Measurements from ENCODE around the gene THSD4.
"Not testable (repeated sequence)": the region's sequence is repeated elsewhere in the genome, so short reads cannot be mapped to it uniquely, and the experiment has no call there.

THSD4 gene

DNA sequence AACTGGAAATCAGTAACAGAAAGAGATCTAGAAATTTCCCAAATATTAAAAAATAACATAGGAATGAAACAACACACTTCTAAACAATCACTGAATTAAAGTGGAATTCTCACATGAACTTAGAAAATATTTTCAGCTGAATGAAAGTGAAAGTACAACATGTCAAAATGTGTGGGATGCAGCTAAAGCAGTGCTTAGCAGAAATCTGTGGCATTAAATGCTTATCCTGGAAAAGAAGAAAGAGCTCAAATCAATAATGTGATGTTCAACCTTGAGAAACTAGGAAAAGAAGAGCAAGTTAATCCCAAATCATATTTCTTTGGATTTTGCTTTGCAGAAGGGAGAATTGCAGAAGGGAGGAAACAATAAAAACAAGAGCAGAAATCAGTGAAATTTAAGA lies 596.9 kb downstream of the THSD4 start:
- no peak for DNase-seq

DNA sequence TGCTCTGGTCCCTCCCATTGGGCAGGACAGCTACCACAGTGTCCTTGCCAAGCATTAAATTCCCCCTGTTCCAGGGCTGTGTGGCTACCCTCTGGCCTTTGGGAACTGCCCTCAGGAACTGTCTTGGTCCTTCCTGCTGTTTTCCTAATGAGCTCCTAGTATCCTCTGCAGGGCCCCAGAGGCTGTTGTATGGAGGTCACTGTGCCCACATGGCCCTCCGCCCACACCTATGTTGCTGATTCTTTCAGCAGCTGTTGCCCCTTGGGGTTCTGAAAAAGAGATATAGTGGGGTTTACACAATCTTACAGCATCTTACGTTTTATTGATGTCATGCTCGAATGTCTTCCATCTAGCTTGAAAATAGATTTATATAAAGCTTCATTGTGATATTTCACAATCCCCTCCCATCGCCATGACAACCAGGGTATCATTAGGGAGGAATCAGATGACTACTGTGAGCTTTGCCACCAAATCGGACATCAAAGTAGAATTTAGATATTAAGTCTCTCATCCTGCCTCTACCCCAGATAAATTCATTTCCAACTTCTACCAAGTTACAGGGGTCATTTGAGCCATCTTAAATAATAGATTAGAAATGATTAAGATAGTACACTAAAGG lies 598.0 kb downstream of the THSD4 start:
- DNase-seq = peak in 1 of 3 experiments; percentile 11

DNA sequence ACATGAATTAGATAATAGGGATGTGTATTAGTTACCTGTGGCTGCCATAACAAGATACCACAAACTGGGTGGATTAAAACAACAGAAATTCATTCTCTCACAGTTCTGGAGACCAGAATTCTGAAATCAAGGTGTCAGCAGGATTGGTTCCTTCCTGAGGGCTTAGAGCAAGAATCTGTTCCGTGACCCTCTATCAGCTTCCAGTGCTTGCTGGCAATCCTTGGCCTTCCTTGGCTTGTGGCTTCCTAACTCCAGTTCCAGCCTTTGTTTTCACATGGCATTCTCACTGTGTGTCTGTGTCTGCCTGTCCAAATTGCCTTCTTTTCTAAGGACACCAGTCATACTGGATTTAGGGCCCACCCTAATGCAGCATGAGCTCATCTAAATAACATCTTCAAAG lies 600.6 kb downstream of the THSD4 start:
- DNase-seq = no peak

DNA sequence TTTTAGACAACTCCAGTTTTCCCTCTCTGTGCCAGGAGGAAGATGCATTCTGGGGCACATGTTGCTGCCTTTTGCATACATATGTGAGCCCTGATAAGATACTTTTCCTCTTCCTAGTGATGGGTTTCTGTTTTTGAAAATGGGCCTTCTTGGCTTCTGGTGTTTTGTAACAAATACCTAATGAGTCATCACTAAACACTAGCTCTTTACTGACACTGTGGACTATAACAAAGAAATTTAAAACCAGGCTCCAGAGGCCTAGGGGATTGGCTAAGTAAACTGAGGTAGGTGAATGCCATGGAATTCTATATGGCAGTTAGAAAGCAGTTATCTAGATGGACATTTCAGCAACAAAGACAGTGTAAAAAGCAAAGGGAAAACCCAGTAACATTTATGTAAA lies 601.7 kb downstream of the THSD4 start:
- DNase-seq = no peak

DNA sequence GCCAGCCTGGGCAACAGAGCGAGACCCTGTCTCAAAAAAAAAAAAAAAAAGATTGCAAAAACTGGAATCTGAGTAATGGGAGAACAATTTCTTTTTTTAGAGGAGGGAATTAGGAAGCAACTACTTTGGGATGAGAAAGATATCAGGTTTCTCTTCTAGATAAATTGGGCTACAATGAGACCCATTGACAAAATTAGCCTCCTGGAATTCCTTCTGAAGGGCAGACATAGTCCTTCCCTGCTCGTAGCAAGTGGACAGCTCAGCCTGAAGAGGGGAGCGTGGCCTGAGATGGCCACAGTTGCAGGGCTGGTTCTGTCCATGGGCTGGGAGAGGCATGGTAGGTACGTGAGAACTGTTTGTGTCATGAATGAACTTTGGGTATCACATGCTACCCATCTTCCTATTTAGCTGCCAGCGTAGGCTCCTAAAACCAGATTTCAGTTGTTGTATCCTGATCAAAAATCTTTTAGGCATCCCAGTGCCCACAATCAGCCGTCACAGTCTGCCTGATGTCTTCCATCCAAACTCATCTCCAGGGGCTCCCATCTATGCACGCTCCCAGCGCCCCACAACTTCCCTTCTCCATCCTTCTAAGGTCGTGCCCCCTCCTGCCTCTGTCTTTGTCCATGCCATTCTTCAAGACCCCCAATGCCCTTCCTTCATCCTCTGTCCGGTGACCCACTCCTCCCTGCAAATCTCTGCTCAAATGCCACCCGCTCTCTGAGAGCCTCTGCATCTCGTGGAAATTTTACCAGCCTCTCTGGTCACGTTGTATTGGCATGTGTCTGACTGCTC lies 603.0 kb downstream of the THSD4 start:
- no peak for DNase-seq

DNA sequence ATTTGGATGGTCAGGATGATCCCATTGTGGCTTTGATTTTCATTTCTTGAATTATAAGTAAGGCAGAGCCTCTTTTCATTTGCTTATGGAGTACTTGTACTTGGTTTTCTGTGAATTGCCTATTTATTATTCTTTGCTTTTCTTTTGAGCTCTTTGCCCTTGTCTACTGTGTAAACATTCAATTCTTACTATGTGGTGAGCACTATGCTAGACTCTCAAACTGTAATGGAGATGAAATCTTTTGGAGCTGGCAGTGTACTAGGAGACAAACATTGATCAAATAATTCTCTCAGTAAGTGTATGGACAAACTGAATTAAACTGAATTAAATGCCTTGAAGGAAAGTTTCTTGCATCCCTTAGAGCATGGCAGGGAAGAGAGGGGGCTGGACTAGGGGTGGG lies 608.1 kb downstream of the THSD4 start:
- DNase-seq = no peak

DNA sequence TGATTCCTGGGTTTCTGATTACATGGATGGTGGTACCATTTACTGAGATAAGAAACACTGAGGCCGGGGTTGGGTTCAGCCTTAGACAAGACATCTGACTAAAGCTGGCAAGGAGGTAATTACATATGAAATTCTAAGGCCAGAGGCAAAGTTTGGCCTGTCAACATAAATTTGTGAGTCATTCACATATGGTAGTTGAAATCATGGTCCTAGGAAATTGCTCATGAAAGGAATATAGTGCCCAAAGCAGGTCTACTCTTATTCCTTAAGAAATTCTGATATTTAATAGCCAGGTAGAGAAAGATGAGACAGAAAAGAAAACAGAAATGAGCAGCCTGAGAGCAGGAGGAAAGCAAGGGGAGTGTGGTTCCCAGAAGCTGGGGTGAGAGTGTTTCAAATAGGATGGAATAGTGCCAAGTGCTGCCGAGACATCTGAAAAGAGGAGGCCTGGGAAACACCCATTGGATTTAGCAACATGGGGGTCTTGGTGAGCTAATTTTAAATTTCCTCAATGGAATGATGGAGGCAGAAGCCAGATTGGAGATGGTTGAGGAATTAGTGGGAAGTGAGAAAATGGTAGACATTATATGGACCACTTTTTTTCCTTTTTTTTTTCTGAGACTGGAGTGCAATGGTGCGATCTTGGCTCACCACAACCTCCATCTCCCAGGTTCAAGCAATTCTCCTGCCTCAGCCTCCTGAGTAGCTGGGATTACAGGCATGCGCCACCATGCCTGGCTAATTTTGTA lies 610.1 kb downstream of the THSD4 start:
- not testable (repeated sequence) for DNase-seq

DNA sequence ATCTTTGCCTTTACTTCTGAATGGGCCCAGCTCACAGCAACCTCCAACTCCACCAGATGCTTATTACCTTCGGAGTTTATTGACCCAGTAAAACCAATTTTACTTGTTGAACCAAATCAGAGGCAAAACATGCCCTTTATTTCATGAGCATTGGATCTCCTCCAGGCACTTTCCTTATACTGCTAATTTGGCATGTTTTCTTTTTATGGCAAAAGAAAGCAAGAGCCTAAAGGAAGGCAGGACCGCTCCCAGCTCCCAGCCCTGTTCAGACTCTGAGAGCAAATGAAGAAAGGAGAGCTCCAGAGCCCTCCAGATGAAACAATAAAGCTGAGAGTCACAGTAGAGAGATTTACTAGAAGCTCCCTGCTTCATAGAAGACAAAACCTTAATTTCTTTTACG lies 613.6 kb downstream of the THSD4 start:
- no peak for DNase-seq

DNA sequence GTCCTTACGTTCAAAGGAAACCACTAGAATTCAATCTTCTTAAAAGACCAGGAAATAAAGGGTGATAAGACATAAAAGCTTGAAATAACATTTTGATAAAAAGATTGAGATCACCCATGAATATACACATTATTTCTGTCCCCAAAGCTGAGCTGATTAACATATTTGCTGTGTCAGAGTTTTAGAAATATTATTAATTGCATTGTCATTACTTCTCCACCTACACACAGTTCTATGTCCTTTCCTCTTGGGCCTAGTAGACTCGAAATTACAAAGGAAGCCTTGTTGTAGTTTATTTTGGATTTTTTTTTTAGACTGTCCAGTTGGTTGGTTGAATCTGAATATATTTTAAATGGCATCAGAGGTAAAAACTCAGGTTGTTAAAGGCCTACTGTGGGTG lies 614.0 kb downstream of the THSD4 start:
- no peak for DNase-seq

DNA sequence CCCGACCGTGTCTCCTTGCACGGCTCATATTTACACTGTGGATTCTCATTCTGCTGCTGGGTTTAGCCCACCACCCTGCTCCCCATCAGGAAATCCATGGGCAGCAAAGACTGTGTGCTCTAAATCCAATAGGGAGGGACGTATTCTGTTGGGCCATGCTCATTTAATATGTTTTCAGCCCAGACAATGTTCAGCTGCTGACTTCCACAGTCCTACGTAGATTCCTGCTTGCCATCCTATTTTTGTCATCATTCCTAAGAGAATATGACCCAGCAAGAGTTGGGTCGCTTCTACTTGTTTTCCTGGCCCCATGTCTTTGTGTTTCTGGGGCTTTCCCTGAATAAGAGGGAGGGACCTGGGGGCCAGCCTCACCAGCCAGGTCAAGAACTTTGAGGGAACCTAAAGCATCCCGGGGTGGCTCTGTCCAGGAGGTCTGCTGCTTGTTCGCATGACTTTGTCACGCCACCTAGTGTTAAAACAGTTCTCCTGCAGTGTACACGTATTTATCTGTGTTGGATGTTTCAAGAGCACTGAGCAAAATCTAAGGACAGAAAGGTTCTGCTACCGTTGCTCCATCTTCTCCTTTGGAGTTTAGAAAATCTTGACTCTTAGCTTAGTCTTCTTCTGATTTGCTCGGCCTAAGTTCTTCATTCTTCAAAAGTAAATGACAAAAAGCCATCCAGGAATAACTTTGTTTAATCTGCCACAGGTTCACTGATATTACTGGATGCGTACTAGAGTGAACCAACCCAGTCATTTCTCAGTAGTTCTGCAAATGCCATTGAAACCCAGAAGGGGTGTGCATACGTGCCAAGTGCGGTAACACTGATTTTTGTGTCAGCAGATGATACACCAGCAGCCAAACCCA lies 615.2 kb downstream of the THSD4 start:
- peak; percentile 42 to 73 (median 45) for DNase-seq

DNA sequence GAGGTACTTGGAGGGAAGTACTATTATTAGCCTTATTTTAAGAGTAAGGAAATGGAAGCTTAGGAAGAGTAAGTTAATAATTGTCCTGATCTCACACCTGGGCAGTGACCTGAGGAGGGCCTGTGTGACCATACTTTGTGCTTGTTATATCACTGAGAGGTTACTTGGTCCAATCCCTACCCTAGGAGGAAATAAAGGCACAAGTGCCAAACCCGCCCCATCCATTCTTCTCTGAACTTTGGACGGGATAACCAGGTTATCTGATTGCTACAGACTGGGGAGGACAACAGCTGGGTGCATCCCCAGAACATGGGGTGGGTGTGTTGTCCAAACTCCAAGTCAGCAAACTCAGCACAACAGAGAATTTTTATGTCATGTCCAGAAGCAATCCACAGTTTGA lies 617.4 kb downstream of the THSD4 start:
- no peak for DNase-seq

DNA sequence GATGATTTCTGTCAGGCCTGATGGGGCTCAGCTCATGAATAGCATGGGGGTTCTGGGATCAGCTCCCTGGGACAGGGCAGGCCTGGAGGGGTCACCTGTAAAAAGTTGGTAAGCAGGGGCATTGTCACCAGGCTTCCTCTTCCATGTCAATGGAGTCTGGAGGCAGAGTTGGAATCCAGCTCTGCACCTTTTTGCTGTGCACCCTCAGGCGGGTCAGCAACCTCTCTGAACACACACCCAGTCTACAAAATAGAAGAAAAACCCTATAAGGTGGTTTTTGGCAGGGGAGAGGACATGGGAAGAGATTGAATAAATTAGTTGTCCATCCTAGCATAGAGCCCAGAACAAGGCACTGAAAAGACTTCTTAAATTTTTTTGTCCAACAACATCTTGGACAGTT lies 617.9 kb downstream of the THSD4 start:
- no peak for DNase-seq

DNA sequence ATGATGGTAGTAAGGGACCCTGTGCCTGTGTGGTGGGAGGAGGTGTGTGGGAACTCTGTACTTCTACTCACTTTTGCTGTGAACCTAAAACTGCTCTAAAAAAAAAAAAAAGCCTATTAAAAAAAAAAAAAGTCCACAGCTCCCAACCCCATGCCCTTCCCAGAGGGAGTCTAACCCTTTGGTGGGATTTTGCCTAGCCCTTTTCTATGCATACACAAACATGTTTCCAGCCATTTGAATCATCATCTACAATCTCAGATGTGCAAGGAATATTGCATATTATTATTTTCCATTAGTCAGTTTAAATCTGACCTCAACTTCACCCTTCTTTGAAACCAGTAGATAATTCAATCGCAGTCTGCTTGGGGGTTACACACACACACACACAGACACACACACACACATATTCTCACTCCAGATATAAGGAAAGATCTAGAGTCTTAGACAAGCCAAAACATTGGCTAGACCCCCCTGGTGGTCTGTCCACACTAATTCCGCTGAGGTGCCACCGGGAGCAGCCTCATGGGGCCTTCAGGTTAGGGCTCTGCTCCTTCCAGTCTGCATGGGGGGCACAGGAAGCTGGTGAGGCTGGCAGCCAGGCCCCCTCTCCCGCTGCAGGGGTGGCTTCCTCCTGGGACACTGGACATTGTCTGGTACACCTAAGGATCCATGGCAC lies 619.6 kb downstream of the THSD4 start:
- no peak for DNase-seq

DNA sequence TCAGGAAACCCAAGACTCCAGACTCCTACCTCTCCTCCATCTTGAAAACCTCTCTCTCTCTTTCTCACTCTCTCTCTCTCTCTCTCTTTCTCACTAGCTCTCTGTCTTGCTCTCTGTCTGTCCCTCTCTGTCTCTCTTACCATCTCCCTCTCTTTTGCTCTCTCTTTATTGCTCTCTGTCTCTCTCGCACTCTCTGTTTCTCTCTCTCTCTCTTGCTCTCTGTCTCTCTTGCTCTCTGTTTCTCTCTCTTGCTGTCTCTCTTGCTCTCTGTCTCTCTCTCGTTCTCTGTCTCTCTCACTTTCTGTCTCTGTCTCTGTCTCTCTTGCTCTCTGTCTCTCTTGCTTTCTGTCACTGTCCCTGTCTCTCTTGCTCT lies 620.1 kb downstream of the THSD4 start:
- no peak for DNase-seq

DNA sequence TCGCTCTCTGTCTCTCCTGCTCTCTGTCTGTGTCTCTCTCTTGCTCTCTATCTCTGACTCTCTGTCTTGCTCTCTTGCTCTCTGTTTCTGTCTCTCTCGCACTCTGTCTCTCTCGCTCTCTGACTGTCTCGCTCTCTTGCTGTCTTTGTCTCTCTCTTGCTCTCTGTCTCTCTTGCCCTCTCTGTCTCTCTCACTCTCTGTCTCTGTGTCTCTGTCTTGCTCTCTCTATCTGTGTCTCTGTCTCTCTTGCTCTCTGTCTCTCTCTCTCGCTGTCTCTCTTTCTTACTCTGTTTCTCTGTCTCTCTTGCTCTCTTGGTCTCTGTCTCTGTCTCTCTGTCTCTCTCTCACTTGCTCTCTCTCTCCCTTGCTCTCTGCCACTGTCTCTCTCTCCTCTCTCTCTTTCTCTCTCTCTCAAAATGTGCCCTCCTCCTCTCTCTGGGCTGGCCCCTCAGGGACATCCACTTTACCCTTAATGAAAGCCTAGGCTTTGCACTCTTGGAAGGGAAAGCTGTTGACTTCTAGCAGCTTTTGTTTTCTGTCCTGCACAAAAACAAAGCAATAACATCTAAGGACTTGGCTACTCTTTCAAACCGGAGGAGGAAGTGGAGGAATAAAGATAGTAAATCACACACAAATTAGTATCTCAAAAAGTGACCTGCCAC lies 621.1 kb downstream of the THSD4 start:
- peak in 1 of 3 experiments; percentile 32 for DNase-seq

DNA sequence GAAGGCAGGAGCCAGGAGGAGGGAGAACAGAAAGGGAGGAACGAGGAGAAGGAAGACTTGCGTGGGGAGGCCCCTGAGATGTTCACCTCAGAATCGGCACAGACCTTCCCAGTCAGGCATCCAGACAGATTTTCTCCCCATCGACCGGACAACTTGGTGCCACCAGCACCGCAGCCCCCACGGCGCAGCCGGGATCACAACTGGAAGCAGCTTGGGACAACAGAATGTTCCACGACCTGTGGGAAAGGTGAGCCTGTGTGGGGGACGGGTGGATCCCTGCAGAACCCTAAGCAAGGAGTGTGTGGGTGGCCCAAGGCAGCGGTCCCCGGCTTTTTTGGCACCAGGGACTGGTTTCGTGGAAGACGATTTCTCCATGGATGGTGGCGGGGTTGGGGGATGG lies 622.5 kb downstream of the THSD4 start:
- no peak for DNase-seq

DNA sequence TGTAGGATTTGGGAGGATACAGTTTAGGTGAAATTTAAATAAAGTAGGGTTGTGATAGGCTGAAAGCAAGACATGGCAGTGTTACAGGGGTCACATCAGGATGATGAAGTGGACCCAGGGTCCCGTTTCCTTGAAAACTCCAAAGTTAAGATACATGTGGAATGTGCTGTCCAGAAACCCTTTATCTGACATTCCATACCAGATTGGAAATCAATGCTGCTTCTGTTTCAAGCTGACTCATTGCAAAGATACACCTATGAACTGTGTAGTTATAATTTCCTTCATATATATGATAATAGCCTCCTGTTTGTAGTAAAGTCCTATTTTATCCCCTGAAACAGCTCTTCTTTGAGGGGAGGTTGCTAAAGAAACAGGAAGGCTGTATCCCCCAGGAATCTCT lies 624.1 kb downstream of the THSD4 start:
- DNase-seq = no peak

DNA sequence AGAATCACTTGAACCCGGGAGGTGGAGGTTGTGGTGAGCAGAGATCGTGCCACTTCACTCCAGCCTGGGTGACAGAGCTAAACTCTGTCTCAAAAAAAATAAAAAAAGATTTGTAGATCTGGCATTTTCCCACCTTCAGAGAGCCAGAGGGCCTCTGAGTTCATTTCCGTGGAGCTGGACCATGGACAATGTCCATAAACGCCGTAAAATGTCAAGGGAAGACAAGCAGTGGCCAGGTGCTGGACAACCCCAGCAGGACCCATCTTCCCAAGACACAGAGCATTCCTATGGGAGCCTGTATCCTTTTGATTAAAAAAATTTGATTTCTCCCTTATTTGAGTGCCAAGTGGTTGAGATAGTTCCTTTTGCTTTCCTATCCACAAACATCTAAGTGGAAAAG lies 627.7 kb downstream of the THSD4 start:
- DNase-seq = no peak

DNA sequence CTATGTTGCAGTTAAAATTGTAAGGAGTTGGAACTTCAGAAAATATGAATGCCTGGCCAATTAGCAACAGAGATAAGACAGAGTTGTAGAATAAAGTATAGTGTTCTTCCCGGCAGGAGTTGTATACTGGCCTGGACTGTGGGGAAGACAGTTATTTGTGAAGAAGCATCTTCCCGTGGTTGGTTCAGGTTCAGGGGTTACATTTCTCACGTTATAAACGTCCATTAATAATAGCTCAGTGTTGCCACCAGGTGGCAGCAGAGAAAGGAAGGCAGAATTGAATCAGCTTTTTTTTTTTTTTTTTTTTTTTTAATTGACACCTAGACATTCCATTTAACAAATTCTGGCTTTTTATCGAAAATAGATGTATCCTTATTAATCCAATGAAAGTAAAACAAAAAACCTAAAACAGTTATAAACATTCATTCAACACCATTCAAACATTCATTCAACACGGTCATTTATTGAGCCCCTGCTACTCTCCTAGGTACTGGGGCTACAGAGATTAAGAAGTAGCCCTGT lies 628.7 kb downstream of the THSD4 start:
- peak; percentile 35 to 86 (median 64) for DNase-seq

DNA sequence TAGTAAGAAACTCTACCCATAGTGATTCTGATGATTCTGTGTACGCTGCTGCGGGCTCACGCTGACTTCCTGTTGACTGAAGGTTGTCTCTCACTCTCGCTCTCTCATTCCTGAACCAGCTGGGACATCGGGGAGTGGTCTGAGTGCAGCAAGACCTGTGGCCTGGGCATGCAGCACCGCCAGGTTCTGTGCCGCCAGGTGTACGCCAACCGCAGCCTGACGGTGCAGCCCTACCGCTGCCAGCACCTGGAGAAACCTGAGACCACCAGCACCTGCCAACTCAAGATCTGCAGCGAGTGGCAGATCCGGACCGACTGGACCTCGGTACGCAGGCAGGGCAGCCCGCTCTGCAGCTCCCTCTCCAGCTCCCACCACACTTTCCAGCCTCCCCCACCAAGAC lies 631.4 kb downstream of the THSD4 start:
- DNase-seq = peak in 1 of 3 experiments; percentile 81
